Muscle of back (tissue), 11 donors: ENCODE measurements around the gene RGPD8. TPM values are rescaled to one million over a fixed set of nuclear protein-coding genes. Genes with fewer than 3 reads are reported as not detected.
A peak's percentile ranks its signal among the peaks of the same experiment; 100 is the strongest.
"Not testable (repeated sequence)": the region's sequence is repeated elsewhere in the genome, so short reads cannot be mapped to it uniquely, and the experiment has no call there.

ENCODE experiments used
- DNase-seq, 3 donors: peaks; one replicate each; pipeline versions ENCODE4 v3.0.0 to v3.0.0-alpha.2; 2013
- polyA plus RNA-seq, 10 donors: library from polyadenylated mRNA; unstranded; fragments of 120-200 nt; gene quantifications; one replicate each; pipeline ENCODE4 v1.2.1, GENCODE V29; 2013; ENCODE audit not compliant: insufficient read length in 10 of 10

The RGPD8 gene
- polyA plus RNA-seq, 10 donors = 1.2 to 4.5 (median 2.4) TPM

- not testable (repeated sequence) for DNase-seq
Observed at GRCh38 chr2:112435716-112436431, 2.4 kb upstream of the RGPD8 start.

DNA sequence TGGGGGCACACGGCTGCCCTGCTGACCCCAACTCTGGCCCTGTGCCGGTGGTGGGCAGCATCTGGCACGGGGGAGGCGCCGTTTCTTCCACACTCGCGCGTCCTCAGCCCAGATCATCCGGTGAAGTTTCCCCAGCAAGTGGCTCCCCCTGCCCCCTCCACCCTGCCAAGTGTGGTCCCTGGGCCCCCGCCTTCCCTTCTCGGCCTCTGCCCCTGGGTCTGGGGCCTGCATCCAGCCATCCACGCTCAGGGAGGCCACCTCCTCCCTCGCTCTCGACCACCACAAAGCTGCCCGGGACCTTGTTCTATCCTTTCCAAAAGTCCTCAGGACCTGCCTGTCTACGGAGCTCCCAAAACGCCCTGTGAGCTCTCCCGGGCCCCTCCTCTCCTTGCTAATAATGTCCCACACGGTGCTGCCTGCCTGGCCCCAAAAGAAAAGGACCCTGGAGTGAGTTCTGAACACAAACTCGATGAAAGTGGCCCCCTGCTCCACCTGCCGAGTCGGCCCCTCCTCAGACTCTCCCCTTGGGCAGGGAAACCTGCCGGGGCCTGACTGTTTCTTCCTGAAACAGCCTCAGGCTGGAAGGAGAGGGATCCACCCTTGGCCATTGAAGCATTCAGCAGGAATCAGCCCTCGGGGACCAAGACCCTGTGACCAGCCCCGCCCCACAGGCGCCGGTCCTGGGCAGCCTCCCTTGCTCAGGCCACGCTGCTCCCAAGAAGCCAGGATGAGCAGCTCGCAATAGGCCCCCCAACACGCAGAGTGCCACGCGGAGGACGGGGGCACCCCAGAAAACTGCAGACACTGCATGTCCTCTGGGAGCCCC, 1.7 kb upstream of the RGPD8 start:
- DNase-seq = not testable (repeated sequence)

GRCh38 chr2:112433932-112434730, 686 bp upstream of the RGPD8 start:
- no peak for DNase-seq

DNA sequence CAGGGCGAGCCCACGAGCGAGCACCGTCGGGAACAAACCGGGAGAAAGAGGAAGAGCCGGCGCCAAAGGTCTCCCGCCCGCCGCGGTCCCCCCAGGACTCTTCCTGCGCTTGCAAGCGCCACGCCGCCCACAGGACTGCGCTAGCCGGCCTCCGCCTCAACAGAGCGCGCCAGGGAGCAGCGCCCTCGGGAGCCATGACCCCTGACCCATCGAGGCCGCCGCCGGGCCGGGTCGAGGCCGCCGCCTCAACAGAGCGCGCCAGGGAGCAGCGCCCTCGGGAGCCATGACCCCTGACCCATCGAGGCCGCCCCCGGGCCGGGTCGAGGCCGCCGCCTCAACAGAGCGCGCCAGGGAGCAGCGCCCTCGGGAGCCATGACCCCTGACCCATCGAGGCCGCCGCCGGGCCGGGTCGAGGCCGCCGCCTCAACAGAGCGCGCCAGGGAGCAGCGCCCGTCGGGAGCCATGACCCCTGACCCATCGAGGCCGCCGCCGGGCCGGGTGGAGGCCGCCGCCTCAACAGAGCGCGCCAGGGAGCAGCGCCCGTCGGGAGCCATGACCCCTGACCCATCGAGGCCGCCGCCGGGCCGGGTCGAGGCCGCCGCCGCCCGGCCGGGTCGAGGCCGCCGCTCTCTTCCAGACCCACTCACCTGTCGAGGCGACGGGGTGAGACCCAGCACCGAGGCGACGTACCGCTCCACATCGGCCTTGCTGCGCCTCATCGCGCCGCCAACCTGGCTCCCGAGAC, 538 bp downstream of the RGPD8 start:
- DNase-seq = peak in 2 of 3 donors; percentile 17 to 40

DNA sequence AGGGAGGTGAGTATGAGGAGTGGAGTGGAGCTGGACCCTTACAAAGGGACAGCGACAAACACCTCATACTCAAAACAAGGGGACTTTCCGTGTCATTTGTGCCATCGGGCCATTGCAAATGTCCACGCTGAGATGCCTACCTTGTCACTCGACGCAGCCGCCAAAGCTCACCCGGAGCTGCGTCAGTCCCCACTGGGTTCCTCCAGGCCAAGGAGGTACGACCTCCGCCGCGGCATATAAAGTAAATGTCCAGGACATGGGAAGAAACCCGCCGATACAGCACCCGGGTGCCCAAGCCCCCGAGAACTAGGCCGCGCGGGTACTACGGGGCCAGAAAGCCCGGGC, 1.1 kb downstream of the RGPD8 start:
- DNase-seq = peak in 1 of 3 donors; percentile 19

- peak in 2 of 3 donors; percentile 8 to 28 for DNase-seq
Observed at GRCh38 chr2:112431587-112432295, 1.7 kb downstream of the RGPD8 start.

GRCh38 chr2:112424553-112424952, 8.9 kb downstream of the RGPD8 start:
- not testable (repeated sequence) for DNase-seq

GRCh38 chr2:112416860-112417259, 16.6 kb downstream of the RGPD8 start:
- DNase-seq = not testable (repeated sequence)

DNA sequence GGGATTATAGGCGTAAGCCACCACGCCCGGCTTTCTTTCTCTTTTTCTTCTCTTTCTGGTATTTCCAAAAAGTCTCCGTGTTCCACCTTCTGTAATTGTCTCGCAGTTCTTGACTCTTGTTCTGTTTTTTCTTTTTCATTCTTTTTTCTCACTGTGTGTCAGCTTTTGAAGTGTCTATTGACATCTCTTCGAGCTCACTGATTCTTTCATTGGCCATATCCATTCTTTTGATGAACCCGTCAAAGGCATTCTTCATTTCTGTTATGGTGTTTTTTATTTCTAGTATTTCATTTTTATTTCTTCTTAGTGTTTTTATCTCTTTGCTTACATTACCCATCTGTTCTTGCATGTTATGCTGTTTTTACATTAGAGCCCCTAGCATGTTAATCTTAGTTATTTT, 73.4 kb downstream of the RGPD8 start:
- DNase-seq = not testable (repeated sequence)

- DNase-seq = not testable (repeated sequence)
Observed at GRCh38 chr2:112354335-112354734, 79.1 kb downstream of the RGPD8 start.

- DNase-seq = not testable (repeated sequence)
Observed at GRCh38 chr2:112352809-112353603, 80.4 kb downstream of the RGPD8 start.

DNA sequence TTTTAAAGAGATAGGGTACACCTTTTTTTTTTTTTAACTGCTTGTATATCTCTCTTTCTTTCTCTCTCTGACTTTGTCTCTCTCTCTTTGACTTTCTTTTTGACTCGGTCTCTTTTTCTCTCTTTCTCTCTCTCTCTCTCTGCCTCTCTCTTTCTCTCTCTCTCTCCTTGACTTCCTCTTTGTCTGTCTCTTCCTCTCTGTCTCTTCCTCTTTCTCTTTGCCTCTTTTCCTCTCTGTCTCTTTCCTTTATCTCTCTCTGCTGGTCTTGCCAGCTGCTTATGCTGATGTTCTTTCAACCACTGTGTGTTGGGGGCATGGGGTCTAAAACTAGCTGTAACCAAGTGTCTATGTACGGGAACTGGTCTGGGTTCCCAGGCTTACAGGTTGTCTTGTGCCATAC, 81.2 kb downstream of the RGPD8 start:
- not testable (repeated sequence) for DNase-seq

- DNase-seq = no peak
Observed at GRCh38 chr2:112345030-112346027, 88.1 kb downstream of the RGPD8 start.

GRCh38 chr2:112343827-112344585, 89.4 kb downstream of the RGPD8 start:
- peak in 2 of 3 donors; percentile 42 to 74 for DNase-seq

- no peak for DNase-seq
Observed at GRCh38 chr2:112342067-112342550, 91.3 kb downstream of the RGPD8 start.

GRCh38 chr2:112340475-112341267, 92.8 kb downstream of the RGPD8 start:
- no peak for DNase-seq

DNA sequence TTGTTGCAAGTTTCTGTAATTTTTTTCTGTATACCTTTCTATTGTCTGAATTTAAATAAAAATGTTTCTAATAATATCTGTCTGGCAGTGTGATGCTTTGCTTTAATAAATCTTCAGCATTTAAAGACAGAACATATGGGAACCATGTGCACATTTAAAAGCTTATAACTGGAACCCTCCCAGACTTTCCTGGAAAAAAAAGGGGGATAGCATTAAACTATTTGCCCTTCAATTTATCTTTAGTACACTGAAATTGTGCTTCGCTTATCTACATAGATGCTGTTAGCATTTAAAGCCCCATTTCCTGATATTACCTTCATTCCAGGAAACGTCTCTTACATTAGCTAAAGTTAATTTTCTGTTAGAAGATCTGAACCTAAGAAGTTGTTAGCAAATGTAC, 93.5 kb downstream of the RGPD8 start:
- DNase-seq = peak in 2 of 3 donors; percentile 32 to 66
